NCI-H69 (cell line): ENCODE measurements around the gene AGPAT3.

Source experiments
- DNase-seq: peaks from one replicate; lab custom pipeline; 2025; lab: John Stamatoyannopoulos, UW

Gene AGPAT3

DNA sequence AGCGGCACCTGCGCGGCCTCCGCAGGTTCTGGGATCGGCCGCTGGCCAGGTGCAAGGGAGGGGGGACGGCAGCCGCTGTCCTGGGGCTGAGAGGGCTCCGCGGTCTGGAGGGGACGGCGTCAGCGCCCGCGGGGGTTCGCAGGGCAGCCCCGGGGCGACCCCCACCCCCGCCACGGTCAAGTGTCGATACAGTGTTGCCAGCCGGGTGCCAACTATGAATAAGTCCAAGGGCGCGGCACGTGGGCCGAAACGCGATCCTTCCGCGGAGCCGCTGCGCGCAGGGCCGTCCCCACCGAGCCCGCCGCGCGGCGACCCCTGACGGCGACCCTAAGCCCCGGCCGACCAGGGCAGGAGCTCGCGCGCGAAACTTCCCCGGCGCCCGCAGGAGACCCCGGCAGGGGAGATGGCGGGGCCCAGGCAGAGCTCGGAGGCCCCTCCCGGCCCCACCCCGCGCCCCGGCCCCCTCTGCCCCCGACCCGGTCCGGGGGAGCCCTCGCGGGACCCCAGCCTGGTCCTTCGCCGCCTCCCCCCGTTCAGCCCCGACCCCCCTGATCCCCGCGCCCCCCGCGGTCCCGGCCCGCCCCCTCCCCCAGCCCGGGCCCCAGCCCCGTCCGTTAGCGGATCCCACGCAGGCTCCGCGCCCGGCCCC is 586 bp upstream of the AGPAT3 start:
- peak; percentile 91 for DNase-seq

DNA sequence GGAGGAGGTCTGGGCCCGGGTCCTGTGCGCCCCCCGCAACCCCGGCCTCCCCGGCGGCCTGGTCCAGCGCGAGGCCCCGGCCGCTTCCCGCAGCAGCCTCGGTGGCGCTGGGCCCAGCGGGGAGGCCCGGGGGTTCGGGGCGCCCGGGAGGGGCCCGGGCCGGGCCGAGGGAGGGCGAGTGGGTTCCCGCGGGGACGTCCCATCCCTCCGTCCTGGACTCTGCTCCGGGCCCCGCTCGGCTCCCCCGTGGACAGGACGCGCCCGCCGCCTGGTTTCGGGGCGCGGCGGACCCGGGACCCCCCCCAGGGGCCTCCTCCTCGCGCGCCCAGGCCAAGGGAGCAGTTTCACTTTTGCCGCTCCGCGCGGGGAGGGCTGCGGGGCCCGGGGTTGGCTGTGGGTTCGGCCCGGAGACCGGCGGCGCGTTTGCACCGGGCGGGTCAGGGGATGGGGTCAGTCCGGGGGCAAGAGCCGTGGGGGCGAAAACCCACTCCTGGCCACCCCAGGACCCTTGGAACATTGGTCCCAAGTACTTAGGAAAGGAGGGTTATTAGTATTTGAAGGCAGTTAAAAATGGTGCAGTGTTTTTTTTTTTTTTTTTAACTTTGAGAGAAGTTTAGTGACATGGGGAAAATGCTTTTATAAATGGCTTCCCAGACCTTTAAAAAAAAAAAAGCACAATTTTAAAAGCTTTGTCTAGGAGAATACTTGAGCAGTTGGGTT is 677 bp downstream of the AGPAT3 start:
- DNase-seq, result peak; percentile 75

DNA sequence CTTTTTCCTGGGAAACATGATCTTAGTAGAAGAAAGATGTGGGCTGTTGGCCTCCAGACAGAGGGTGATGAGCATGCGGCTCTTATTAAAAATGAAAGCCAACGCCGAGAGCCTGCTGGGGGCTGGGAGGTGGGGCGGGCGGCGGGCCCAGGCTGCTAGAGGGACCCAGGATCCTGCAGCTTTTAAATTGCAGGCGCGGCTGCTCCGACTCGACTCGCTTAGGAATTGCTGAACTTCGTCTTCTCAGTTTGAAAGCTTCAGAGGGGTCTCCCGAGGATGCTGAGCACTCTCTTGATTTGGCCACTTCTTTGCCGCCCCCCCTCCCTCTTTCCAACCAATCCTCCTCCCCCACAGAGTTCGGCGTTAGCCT is 1.2 kb downstream of the AGPAT3 start:
- peak; percentile 79 for DNase-seq

DNA sequence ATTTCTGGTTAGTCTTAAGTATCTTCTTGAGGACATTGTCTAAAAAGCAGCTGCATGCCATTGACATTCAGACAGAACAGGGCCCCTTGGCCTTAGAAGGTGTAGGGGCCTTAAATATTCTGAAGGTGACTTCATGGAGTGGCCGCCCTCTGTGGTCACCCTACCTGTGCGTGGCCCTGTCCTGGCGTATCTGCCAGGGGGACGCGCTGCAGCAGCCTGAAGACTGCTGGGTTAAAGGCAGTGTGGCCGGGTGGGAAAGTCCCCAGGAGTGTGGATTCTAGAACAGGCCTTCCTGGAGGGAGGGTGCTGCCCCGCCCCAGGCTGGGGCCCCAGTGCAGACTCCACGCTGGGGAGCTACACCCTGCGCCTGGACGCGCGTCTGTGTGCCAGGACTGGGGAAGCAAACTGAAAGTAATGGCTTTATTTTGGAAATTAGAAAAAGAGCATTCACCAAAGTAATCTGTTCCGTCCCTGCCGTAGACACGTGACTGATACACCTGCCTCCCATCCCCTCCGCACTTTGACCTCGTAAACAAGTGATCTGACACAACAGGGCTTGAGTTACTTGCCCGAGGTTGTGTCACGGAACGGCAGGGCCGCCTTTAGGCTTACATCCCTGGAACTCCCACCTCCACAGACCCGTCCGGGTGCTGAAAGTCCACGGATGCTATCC is 1.8 kb downstream of the AGPAT3 start:
- DNase-seq, result no peak

DNA sequence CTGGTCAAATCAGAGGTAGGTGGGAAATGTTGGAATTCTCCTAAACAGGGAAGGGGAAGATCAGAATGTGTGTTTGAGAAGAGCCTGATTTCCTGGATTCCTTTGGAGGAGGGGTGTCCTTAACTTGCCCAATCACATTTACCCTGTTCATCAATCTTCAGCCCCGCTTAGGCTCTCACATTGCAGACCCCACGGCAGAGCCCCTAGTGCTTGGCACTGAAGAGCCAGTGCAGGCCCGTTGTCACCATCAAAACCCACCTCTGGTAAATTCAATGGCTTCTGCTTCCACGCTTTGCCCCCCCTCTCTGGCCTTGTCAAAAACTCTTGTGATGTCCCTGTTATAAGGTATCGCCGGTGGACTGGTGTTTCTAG is 2.3 kb downstream of the AGPAT3 start:
- no peak for DNase-seq

DNA sequence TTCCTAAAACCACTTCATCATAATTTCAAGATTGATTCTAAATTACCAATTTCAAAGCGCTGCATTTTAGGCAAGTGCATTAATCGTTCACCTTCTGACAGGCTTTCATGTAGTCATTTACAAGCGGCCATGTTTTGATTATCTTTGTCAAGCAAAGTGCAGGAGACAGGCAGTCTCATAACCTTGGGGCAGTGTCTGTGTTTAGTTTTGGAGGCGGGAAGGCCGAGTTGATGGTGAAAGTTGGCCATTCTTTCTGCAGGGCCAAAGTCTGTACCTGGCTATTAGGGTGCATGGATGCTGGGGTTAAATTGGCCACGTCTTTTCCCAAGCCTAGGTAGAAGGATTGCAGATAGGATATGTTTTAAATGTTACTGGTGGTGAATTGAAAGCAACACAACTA is 2.9 kb downstream of the AGPAT3 start:
- no peak for DNase-seq

DNA sequence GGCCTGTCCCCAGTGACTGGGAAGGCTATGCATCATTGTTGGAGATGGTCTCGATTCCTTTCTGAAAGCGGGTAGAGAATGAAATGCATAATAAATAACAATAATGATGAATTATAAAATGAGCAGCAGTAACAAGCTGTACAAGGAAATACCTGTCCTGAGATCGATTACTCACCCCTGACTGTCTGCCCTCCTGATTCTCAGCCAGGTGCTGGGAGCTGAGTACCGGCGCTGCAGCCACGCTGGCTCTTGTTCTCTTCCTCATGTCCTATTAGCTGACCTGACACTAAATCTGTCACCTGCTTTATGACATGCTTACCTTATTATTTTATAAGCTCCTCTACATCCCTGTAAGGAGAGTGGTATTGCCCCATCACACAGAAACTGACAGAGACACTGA is 3.4 kb downstream of the AGPAT3 start:
- no peak for DNase-seq

DNA sequence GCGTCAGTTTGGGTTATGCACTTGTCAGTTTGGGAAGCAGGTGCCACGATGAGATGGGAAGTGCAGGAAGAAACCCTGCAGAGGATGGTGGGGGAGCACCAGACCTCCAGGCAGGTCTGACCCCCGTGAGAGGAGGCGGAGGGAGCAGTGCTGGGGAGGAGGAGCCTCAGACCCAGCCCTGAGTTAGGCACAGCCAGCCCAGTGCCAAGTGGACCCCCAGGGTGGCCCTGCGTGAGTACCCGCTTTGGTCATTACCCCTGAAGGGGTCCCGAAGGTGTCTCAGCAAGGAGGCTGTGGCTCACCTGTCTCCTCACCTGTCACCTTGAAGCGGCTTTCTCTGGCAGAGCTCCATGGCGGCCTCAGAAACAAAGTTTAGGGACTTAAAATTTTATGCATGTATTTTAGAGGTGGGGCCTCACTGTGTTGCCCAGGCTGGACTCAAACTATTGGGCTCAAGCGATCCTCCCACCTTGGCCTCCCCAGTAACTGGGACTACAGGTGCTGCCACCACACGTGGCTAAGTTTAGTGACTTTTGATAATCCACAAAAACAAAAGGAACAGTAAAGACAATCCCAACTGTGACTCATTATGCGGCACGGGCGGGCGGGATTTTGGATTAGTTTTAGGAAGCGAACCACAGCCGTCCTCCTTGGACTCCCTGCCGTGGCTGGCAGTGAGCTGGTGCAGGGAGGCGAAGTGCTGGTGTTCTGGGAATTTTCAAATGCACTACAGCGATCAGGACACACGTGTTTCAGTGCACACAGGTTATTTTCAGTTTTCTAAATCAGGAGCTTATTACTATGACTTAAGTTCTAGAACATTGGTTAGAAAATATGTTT is 4.7 kb downstream of the AGPAT3 start:
- no peak for DNase-seq

DNA sequence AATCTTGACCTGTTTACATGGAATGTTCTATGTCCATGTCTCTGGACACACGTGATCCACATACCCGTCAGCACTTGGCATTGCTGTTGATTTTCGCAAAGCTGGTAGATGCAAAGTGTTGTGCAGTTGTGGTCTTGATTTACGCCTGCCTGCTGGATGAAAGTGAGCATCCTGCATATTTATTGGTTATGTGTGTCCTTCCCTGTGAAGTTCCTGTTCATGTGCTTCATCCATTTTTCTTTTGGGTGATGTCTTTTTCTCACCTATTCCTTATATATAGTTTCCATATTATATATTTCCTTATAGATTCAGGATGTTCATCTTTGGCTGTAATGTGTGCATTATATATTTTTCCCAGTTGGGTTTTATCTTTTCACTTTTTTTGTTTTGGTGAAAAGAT is 6.5 kb downstream of the AGPAT3 start:
- no peak for DNase-seq

DNA sequence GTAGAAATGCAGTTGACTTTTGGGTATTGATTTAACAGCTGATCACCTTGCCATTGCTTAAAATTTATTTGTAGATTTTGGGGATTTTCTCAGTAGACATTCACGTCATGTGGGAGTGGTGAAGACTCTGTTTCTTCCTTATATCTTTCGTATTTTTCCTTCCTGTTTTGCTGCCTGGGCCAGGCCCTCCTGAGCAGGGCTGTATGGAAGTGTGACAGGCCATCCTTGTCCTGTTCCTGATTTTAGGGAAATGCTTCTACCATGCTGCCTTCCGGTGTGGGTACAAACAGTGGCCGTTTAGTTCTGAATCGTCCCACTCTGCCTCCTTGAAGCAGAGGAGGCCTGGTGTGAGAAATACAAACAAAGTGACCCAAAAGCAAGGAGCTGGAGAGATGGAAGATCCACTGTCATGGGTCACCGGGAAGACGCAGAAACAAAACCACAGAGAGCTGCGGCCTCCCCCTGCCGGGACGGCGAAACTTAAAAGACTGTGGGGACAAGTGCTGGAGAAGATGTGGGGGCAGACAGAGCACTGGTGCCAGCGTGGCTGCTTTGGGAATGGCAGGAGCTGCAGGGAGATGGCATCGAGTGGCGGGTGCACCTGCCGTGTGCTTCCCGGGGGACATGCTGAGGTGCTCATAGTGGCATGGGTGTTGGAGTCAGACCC is 7.6 kb downstream of the AGPAT3 start:
- no peak for DNase-seq

DNA sequence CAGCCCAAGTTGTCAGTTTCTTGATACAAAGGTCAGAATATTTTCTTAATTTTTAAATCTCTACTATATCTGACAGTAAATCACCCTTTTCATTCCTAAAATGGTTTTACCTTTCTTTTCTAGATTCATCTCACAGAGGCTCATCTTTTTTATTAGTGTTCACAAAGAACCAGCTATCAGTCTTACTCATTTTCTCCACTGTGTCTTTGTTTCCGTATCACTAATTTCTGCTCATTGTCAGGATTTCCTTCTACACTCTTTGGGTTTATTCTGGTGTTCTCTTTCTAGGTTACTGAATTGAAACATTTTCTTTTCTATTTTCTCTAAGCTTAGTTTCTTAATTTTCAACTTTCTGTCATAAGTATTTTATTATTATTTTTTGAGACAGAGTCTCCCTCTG is 8.7 kb downstream of the AGPAT3 start:
- no peak for DNase-seq

DNA sequence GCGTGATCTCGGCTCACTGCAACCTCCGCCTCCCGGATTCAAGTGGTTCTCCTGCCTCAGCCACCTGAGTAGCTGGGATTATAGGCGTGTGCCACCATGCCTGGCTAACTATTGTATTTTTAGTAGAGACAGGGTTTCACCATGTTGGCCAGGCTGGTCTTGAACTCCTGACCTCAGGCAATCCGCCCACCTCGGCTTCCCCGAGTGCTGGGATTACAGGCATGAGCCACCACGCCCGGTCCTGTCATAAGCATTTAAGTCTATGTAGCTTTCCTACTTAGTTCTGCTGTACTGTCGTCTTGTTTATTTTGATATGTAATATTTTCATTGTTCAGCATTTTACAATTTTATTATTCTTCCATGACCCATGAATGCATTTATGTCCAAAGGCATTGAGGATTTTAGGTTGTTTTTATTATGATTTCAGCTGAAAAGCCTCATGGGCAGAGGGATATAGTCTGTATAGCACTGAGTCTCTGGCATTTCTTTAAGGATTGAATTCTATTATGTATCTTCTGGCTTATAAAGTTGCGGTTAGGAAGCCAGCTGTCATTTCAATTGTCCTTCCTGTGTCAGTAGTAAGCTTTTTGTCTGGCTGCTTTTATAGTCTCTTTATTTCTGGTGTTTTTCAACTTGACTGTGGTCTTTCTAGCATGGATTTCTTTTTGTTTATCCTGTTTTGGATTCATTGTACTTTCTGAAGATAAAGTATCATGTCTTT is 9.2 kb downstream of the AGPAT3 start:
- no peak for DNase-seq

DNA sequence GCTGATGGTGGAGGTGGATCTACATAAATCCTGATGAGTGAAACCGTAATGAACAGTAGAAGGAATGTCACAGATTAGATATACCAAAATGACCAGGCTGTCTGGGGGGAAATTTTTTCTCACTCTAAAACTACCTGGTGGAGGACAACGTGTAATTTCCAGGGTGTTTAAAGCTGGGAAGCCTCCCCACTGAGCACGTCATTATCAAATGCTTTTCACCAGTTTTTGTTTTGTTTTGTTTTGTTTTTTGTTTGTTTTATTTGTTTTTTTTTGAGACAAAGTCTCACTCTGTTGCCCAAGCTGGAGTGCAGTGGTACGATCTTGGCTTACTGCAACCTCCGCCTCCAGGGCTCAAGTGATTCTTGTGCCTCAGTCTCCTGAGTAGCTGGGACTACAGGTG is 11.6 kb downstream of the AGPAT3 start:
- no peak for DNase-seq

DNA sequence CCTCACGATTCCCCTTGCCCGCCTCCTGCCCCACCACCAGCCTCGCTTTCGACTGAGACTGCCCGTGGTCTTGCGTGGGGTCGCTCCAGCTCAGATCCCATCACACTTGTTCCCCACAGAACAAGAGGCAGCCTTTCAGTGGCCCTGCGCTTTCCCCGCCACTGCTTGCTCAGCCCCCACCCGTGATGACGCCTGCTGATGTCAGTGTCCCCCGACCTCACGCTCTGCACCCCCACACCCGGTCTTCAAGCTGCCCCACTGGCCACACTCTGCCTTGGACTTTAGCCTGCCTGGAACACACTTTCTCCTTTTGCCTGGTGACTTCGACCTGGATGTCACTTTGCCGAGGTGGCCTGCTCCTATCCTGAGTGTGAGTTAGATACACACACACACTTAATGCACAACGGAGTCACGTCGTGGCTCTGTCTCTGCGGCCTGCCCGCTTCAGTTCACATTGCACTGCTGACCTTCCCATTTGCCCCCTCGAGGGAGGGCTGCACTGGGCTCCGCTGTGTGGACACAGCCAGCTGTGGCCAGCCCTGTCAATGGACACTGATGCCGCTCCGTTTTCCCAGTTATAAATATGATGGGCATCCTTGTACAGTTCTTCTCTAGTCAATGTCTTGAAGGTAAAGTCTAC is 13.0 kb downstream of the AGPAT3 start:
- DNase-seq, result no peak

DNA sequence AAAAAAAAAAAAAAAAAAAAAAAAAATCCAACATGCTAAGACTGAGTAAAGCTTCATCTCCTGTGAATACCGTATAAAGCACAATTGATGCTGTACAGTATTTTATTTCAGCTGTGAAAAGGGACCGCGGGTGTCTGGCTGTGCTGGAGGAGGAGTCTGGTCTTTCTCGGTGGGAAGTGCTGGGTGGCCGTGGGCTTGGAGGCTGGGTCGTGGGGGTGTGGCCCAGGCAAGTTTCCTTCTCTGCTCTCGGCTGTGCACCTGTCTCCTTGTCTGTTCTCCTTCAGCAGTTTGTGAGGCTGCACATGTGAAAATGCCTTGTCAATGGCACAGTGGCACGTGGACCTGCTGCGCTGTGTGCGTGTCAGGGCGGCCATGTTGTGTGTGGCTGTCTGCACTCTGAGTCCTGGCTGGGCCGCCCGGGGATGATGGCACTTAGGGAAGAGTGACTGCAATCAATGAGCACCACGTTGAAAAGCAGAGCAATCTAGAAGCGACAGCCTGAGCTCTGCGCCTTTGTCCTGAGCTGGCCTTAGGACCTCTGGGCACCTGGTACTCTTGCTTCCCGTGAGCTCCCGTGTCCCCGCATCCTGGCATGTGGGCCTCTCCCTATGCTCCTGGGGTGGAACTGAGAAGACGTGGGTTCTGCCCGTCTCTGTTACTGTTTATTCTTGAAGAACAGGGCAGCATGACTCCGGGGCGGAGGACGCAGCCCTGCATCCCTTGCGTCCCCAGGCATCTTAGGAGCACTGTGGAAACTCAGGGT is 14.5 kb downstream of the AGPAT3 start:
- DNase-seq, result no peak

DNA sequence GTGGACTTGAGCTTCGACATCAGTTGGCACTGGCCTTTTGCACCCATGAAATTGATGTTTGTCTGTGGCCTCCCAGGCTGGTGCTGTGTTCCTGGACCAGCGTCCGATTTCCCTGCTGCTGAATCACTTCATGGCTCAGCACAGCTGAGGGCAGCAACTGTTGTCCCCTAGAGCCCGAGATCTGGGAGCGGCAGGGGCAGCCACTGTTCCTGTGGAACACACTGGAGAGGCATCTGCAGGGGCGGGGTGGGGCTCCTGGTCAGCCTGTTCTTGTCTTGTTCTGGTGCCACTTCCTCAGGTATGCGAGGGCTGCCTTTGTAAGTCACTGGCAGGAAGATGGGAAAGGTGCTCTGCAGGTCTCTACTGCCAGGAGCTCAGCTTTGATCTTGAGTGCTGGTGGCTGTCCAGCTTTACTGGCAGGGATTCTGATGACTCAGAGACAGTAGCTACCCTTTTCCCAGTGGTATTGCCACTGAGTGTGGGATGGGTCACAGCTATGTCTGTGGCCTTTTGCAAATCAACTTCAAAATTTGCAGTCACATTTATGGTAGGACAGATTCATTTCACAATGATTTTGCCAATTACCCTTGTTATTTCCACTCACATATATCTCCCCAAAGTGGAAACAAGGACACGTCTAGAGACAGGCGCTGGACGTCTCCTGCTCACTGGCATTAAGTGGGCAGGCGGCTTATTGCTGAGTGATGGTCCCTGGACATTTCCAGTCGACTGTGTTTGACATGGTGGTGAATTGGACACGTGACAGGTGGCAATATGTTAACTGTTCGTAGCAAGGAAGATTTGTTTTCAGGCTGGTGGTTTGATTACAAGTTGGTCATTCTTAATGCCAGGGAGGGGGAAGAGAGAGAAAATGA is 15.3 kb downstream of the AGPAT3 start:
- DNase-seq, result peak; percentile 49

DNA sequence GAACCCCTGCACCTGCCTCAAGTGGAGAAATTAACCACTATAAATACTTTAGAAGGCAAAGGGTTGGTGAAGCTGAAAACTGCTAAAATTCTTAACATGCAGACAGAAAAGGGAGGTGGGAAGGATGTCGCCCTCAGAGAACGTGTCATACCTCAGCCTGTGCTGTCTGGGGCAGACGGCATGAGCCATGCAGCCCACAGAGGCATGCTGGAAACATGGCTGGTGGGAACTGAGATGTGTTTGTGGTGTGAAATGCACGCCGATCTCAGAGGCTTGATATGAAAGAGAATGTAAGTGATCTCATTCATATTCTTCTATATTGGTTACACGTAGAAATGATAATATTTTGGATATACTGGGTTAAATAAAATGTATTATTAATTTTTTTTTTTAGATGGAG is 16.3 kb downstream of the AGPAT3 start:
- no peak for DNase-seq

DNA sequence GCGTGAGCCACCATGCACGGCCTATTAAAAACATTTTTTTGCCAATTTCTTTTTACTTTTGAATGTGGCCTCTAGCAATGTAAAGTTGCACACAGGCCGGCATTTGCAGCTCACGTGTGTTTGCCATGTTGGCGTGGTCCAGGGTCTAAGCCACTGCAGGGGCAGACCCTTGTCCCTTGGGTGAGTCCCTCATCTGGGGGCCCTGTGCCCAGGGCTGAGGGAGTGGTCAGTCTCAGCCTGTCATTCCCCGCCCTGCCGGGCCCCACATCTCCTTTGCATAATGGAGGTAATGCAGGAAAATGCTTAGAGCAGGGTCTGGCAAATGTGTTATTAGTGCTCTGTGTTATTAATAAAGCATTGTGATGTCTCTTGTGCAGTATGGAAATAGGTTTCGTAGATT is 16.9 kb downstream of the AGPAT3 start:
- DNase-seq, result no peak

DNA sequence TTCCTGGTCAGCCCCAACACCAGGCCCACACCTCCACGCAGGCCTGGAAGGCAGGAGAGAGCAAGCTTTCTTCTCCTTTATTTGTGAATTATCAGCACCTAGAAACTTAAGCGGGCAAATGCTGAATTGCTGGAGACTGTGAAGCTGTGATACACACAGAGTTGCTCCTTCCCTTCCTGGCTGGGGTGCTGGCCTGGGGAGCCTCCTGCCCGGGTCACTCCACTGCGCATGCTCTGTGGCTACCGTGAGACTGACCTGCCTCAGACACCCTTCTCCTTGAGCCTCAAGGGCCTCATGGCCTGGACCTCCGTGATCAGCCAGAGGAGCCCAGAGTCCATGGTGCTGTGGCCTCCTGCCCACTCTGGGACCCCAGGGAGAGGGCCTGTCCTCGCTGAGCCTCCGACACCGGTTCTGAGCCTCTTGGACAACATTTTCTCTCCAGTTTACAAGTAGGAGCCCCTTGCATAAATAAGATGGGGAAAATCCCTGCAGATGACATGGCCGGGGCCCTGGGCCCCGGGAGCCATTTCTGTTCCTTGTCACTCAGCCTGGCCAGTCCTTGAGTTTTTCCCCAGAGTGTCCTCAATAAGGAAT is 18.0 kb downstream of the AGPAT3 start:
- DNase-seq, result no peak
